ENCODE results near the gene POLR3B. TPM values are rescaled to one million over a fixed set of nuclear protein-coding genes. Genes with fewer than 3 reads are reported as not detected.

Gene POLR3B
- total RNA-seq, 1 donor from 2014 or later = 14.2 TPM

GRCh38 chr12:106446419-106447092 is 89.0 kb downstream of the POLR3B start:
- Mint-ChIP-seq H3K9me3 (no peaks in the 10 kb centered on the region), H3K4me3 (no peak overlapping the region), H3K27me3 (ENCODE audit: low read depth) (no peaks in the 10 kb centered on the region), H3K27ac (no peak overlapping the region), H3K36me3 (no peaks in the 10 kb centered on the region), H3K4me1 (no peaks in the 10 kb centered on the region)
- no peak for DNase-seq (ENCODE audit: low spot score in 2 of 2, unreplicated experiment in 2 of 2)
- TF ChIP-seq, protein P1, sequence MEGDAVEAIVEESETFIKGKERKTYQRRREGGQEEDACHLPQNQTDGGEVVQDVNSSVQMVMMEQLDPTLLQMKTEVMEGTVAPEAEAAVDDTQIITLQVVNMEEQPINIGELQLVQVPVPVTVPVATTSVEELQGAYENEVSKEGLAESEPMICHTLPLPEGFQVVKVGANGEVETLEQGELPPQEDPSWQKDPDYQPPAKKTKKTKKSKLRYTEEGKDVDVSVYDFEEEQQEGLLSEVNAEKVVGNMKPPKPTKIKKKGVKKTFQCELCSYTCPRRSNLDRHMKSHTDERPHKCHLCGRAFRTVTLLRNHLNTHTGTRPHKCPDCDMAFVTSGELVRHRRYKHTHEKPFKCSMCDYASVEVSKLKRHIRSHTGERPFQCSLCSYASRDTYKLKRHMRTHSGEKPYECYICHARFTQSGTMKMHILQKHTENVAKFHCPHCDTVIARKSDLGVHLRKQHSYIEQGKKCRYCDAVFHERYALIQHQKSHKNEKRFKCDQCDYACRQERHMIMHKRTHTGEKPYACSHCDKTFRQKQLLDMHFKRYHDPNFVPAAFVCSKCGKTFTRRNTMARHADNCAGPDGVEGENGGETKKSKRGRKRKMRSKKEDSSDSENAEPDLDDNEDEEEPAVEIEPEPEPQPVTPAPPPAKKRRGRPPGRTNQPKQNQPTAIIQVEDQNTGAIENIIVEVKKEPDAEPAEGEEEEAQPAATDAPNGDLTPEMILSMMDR (IDR thresholded peaks at IDR 0.05; ENCODE audit: unreplicated experiment) = no peak

DNA sequence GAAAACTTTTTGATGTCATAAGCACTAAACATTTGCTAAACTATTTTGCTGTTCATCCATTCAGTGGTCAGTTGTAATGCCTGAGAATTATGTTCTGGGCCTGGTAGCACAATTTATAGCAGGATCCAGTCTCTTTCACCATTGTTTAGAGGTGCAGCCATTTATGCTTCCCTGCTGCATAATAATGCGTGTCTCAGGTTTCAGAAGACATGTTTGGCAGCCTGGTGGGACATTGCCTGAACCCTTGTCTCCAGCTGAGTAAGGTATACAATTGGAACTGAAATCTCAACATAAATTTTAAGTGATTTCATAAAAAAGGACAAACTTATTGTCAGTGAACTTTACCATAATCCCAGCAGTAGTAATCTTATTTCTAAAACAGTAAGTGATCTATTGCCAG is 94.8 kb downstream of the POLR3B start:
- Mint-ChIP-seq H3K9me3 (no peaks in the 10 kb centered on the region), H3K4me1 (no peaks in the 10 kb centered on the region), H3K27ac (no peak overlapping the region), H3K4me3 (no peak overlapping the region), H3K27me3 (ENCODE audit: low read depth) (no peaks in the 10 kb centered on the region), H3K36me3 (peaks cover 3% of the 10 kb centered on the region)
- TF ChIP-seq, protein P1 (IDR thresholded peaks at IDR 0.05; ENCODE audit: unreplicated experiment) = no peak
- no peak for DNase-seq (ENCODE audit: low spot score in 2 of 2, unreplicated experiment in 2 of 2)

GRCh38 chr12:106455111-106455510 is 97.6 kb downstream of the POLR3B start:
- Mint-ChIP-seq H3K4me3 (no peak overlapping the region), H3K27me3 (ENCODE audit: low read depth) (no peaks in the 10 kb centered on the region), H3K27ac (no peak overlapping the region), H3K36me3 (peaks cover 12% of the 10 kb centered on the region), H3K4me1 (no peaks in the 10 kb centered on the region), H3K9me3 (no peaks in the 10 kb centered on the region)
- TF ChIP-seq, protein P1 (IDR thresholded peaks at IDR 0.05; ENCODE audit: unreplicated experiment) = no peak
- DNase-seq (ENCODE audit: low spot score in 2 of 2, unreplicated experiment in 2 of 2) = no peak

GRCh38 chr12:106459124-106459523 is 101.6 kb downstream of the POLR3B start:
- Mint-ChIP-seq H3K36me3 (peaks cover 12% of the 10 kb centered on the region), H3K9me3 (no peaks in the 10 kb centered on the region), H3K4me1 (no peaks in the 10 kb centered on the region), H3K4me3 (no peak overlapping the region), H3K27me3 (ENCODE audit: low read depth) (no peaks in the 10 kb centered on the region), H3K27ac (no peak overlapping the region)
- TF ChIP-seq, protein P1 (IDR thresholded peaks at IDR 0.05; ENCODE audit: unreplicated experiment) = no peak
- no peak for DNase-seq (ENCODE audit: low spot score in 2 of 2, unreplicated experiment in 2 of 2)

DNA sequence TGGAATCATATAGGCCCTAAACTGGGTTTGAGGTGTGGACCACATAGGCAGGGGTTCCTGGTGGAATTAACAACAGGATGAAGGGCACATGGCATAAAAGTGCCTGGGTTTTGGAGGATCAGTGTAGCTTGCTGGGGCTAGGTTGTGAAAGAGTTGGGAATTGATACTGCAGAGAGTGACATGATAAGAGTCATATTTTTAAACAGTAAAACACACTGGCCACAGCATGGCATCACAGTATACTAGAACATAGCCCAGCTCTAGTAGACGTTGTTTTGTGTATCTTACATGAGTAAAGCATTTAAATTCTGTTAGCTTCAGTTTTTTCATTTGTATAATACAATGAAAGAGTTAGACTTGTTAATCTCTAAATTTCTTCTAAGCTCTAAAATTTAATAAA is 102.0 kb downstream of the POLR3B start:
- no peak for DNase-seq (ENCODE audit: low spot score in 2 of 2, unreplicated experiment in 2 of 2)
- H3K27ac Mint-ChIP-seq = no peak overlapping the region
- H3K4me3 Mint-ChIP-seq = no peak overlapping the region
- no peaks in the 10 kb centered on the region for H3K27me3 Mint-ChIP-seq (ENCODE audit: low read depth)
- H3K9me3 Mint-ChIP-seq = no peaks in the 10 kb centered on the region
- no peaks in the 10 kb centered on the region for H3K4me1 Mint-ChIP-seq
- TF ChIP-seq, protein P1 (IDR thresholded peaks at IDR 0.05; ENCODE audit: unreplicated experiment) = no peak
- peaks cover 10% of the 10 kb centered on the region for H3K36me3 Mint-ChIP-seq
